ENCODE measurements around the gene FCRL6.
A peak's percentile ranks its signal among the peaks of the same experiment; 100 is the strongest.

FCRL6 gene

GRCh38 chr1:159800177-159800930 lies 1.8 kb upstream of the FCRL6 start:
- DNase-seq: no peak

DNA sequence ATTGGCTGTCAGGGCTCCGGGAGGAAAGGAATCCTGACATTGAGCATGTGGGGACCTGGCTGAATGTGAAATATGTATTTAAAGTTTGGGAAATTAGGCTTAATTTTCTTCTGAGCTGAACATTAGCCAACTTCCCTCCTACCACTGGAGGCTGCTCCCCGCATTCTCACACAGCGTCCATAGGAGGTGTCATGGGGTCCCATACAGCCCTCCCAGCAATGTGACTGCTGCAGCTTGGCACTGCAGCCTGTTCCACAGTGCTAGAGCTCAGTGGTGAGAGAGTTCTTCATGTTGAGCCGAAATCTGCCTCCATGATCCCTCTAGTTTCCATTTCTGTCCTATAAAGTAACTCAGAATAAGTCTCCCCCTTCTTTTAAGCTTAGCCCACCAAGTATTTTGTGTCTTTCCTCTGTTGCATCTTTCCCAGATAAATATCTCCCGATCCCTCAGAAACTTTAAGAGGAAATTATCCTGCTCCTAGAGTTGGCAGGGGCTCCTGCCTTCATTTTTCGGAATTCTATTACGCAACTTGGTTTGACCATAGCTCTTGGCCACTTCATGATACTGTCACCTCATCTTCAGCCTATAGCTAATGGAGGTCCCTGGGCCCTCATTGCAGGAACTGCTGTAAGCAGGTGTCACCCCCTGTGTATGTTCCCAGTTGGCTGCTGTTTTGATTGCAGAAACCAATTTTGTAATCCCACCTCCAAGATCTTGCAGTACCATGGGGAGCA lies 2.0 kb downstream of the FCRL6 start:
- no peak for DNase-seq

- DNase-seq: no peak
Observed at GRCh38 chr1:159804924-159805323, 2.8 kb downstream of the FCRL6 start.

DNA sequence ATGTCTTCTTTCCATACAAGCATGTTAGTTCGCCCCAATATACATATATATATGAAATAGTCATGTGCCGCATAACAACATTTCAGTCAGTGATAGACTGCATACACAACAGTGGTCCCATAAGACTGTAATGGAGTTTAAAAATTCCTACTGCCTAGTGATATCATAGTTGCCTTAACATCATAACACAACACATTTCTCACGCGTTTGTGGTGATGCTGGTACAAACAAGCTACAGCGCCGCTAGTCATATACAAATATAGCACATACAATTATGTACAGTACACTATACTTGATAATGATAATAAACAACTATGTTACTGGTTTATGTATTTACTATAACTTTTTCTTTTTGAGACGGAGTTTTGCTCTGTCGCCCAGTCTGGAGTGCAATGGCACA lies 13.8 kb downstream of the FCRL6 start:
- DNase-seq: no peak

GRCh38 chr1:159817276-159818041 lies 15.3 kb downstream of the FCRL6 start:
- peak; percentile 96 for DNase-seq

DNA sequence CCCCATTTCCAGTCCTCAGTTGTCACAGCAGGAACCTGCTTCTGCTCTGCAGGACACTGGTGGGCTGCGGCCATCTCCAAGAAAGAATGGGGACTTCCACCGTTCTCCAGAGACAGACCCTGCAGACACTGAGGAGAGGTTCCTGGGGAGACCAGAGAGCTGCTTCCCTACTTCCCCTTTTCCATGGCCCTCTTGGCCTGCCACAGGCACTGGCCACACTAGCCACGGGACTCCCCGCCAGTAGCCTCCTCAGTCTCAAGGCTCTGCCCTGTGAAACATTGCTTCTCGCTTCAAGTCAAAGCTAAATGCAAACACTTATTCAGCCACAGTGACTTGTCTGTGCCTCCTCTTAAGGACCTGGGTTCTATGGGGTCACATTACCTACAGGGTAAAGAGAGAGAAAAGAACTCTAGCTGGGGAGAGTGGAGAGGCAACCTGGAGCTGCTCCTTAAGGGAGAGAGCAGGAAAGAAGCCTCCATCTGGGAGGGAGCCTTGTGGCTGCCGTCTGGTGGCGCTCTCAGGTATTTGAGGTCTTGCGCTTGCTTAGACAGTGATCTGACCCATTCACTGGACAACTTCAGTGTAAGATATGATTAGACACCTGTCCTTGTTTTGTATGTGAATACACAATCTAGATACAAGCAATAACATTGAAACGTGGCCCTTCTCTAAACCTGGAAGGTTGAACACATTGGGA lies 19.2 kb downstream of the FCRL6 start:
- peak; percentile 32 for DNase-seq

DNA sequence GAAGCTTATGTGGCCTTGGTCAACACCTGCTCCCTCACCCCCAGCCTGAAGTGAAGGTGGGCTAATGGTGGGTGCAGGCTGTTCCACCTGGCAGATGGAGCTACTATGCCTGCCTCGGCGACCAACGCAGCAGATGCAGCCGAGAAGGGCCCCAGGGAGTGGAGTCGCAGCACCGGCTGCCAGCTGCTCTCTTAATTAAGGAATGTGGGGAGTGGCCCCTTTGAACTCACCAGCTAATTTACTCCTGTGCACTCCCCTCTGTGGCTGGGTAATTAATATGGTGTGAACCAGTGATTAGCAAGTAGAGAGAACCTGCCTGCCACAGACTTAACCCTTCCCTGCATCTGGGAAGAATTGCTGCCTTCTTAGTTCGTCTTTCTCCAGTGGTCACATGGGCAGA lies 21.2 kb downstream of the FCRL6 start:
- DNase-seq: no peak

DNA sequence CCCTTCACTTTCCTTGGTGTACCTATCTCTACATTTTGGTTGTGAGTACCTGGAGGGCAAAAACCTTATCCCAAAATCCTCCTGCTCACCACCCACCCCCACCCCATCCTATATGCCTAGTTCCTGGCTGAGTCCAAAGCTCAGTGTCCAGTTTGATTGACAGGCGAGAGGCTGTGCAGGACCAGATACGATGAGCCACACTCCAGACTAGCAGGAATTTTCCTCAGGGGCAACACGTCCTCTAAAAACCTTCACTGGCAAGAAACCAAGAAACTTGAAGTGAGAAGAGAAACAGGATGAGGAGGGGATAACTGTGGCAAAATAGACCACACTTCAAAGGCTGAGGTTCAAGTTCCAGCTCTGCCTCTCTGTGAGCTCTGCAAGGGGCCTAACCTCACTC lies 23.4 kb downstream of the FCRL6 start:
- no peak for DNase-seq

- no peak for DNase-seq
Observed at GRCh38 chr1:159826441-159827101, 24.4 kb downstream of the FCRL6 start, which contains the start of gene SLAMF8. Gene SLAMF8 (plus strand): TSS chr1:159826873. CDS start chr1:159826899, 26 bp downstream.

GRCh38 chr1:159827102-159827490 lies 24.9 kb downstream of the FCRL6 start:
- no peak for DNase-seq

- DNase-seq: no peak
Observed at GRCh38 chr1:159827549-159827948, 25.4 kb downstream of the FCRL6 start.

GRCh38 chr1:159828176-159828575 lies 26.0 kb downstream of the FCRL6 start:
- no peak for DNase-seq

GRCh38 chr1:159828581-159829272 lies 26.6 kb downstream of the FCRL6 start:
- DNase-seq: no peak

DNA sequence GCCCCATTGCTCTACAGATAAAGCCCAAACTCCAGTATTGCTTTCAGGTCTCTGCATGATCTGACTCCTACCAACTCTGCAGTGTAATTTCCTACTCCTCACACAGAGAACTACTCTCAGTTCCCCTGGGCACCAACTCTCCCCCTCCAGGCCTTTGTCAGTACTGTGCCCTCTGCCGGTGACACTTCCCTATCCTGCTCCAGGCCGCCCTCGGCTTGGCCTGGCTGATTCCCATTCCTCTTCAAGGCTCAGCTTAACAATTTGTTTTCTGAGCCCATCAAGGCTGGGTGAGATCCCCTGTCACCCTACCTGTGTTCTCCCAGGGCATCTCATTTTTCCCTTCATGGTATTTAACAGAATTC lies 27.1 kb downstream of the FCRL6 start:
- DNase-seq: peak; percentile 40

GRCh38 chr1:159829822-159830465 lies 27.8 kb downstream of the FCRL6 start:
- no peak for DNase-seq

- no peak for DNase-seq
Observed at GRCh38 chr1:159830722-159831121, 28.6 kb downstream of the FCRL6 start.

DNA sequence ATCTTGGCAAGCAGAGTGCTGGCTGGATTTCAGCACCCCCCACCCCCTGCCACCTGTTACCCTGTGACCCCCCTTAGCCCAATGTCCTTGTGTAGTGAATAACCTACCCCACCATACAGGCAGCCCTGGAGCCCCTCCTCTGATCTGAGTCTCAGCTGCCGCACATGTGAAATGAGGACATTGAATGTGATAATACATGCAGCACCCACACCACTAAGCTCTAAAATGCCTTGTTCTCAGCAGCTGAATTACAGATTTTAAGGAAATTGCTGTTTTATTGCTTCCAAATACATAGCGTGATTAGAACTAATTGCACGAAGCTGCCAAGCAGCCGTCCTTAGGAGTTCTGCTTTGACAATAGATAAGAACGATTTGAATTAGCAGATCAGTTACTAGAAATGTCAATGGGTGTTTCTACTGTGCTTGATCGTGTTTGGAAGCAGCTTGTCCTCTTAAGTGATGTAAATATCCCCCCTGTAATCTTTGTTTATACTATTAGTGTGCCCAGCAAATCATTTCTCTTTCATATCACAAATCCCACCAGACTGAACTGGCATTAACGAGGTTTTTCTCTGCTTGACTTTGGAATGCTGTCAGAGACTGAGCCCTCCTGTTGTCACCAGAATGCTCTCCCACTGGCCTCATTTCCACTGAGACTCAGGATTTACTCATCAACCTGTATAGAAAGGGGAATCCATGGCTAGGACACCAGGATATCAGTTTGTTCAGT lies 29.4 kb downstream of the FCRL6 start:
- no peak for DNase-seq

DNA sequence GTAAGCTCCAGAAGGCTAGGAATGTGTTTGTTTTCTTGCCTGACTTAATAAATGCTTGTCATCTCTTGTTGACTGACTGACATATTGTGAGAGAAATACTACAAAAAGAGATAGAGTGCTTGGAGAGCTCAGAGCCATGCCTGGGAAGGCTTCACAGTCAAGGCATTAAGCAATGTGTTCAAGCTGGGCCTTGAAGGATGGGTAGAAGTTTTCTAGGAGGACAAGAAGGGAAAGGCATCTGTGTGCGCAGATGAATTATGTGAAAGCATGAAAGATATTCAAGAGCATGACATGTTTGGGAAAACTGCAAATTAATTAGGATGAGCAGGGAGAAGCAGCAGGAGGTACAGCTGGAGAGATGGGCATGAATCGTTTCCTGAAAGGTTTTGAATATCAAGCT lies 30.1 kb downstream of the FCRL6 start:
- no peak for DNase-seq

DNA sequence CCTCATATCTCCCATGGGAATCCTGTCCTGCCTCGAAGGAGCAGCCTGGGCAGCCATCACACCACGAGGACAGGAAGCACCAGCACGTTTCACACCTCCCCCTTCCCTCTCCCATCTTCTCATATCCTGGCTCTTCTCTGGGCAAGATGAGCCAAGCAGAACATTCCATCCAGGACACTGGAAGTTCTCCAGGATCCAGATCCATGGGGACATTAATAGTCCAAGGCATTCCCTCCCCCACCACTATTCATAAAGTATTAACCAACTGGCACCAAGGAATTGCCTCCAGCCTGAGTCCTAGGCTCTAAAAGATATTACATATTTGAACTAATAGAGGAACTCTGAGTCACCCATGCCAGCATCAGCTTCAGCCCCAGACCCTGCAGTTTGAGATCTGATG lies 33.2 kb downstream of the FCRL6 start:
- no peak for DNase-seq

GRCh38 chr1:159835862-159836525 lies 33.8 kb downstream of the FCRL6 start:
- DNase-seq: no peak
